HG02571 (cell line): ENCODE results near the gene INTS4.
"Not testable (repeated sequence)": the region's sequence is repeated elsewhere in the genome, so short reads cannot be mapped to it uniquely, and the experiment has no call there.

ENCODE experiments used
- ATAC-seq: cut with Tn5 transposase; IDR thresholded peaks from one replicate; pipeline ENCODE4 v1.9.1; 2021; ENCODE audit warnings: mild to moderate bottlenecking, moderate library complexity; ENCODE audit not compliant: unreplicated experiment

INTS4 gene

GRCh38 chr11:78025378-78025777, 30.9 kb upstream of the INTS4 start:
- ATAC-seq = no peak

GRCh38 chr11:78023426-78023825, 29.0 kb upstream of the INTS4 start:
- ATAC-seq = no peak

GRCh38 chr11:78022397-78023396, 28.2 kb upstream of the INTS4 start, which contains the start of gene KCTD14:
TSS of gene KCTD14 (minus strand) at chr11:78023276. CDS start at chr11:78023249, 27 bp downstream.
- ATAC-seq = no peak

- ATAC-seq = no peak
Observed at GRCh38 chr11:78021611-78022010, 27.1 kb upstream of the INTS4 start.

GRCh38 chr11:78020246-78020645, 25.8 kb upstream of the INTS4 start:
- ATAC-seq = no peak

- no peak for ATAC-seq
Observed at GRCh38 chr11:78019808-78020207, 25.3 kb upstream of the INTS4 start.

GRCh38 chr11:78015878-78016277, 21.4 kb upstream of the INTS4 start:
- ATAC-seq = no peak

GRCh38 chr11:78014937-78015520, 20.6 kb upstream of the INTS4 start:
- not testable (repeated sequence) for ATAC-seq

- ATAC-seq = no peak
Observed at GRCh38 chr11:78011301-78011700, 16.8 kb upstream of the INTS4 start.

GRCh38 chr11:78010755-78011154, 16.3 kb upstream of the INTS4 start:
- no peak for ATAC-seq

- no peak for ATAC-seq
Observed at GRCh38 chr11:78010304-78010703, 15.8 kb upstream of the INTS4 start.

GRCh38 chr11:78009062-78009461, 14.6 kb upstream of the INTS4 start:
- no peak for ATAC-seq

- no peak for ATAC-seq
Observed at GRCh38 chr11:78000193-78000592, 5.7 kb upstream of the INTS4 start.

- no peak for ATAC-seq
Observed at GRCh38 chr11:77999446-78000030, 5.1 kb upstream of the INTS4 start.

- ATAC-seq = no peak
Observed at GRCh38 chr11:77993902-77994301, 566 bp downstream of the INTS4 start.

GRCh38 chr11:77990981-77991380, 3.5 kb downstream of the INTS4 start:
- no peak for ATAC-seq

GRCh38 chr11:77986456-77986855, 8.0 kb downstream of the INTS4 start:
- not testable (repeated sequence) for ATAC-seq

GRCh38 chr11:77981346-77981947, 13.0 kb downstream of the INTS4 start:
- ATAC-seq = no peak

GRCh38 chr11:77968337-77968736, 26.1 kb downstream of the INTS4 start:
- no peak for ATAC-seq

- ATAC-seq = no peak
Observed at GRCh38 chr11:77967753-77968152, 26.7 kb downstream of the INTS4 start.

- no peak for ATAC-seq
Observed at GRCh38 chr11:77967121-77967520, 27.3 kb downstream of the INTS4 start.
